GM18951 (cell line): Measurements from ENCODE around the gene IGF1R.

ENCODE experiments used
- POLR2A ChIP-seq: IDR thresholded peaks from 4 replicates; pipeline ENCODE4 v1.6.1; 2011; ENCODE audit warnings: mild to moderate bottlenecking; ENCODE audit not compliant: insufficient read length, insufficient read depth; ENCODE audit errors: extremely low read depth
- in situ Hi-C: fragments of 300-500 bp; cut with MboI; formaldehyde crosslinking; loops from one replicate; pipeline ENCODE4 v1.12.0; 2022; ENCODE audit warnings: low sequenced_read_pairs, mixed read lengths, inconsistent platforms; ENCODE audit not compliant: unreplicated experiment

IGF1R gene

GRCh38 chr15:98889930-98890695, 241.8 kb downstream of the IGF1R start:
- no peak for TF ChIP-seq POLR2A
- in situ Hi-C loops = no loop called here

DNA sequence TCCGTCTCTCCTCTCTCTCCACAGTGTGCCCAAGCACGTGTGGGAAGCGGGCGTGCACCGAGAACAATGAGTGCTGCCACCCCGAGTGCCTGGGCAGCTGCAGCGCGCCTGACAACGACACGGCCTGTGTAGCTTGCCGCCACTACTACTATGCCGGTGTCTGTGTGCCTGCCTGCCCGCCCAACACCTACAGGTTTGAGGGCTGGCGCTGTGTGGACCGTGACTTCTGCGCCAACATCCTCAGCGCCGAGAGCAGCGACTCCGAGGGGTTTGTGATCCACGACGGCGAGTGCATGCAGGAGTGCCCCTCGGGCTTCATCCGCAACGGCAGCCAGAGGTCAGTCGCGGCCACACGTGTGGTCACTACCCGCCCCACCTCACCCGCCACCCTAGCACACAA, 243.0 kb downstream of the IGF1R start:
- TF ChIP-seq POLR2A = no peak
- in situ Hi-C loops = no loop called here

DNA sequence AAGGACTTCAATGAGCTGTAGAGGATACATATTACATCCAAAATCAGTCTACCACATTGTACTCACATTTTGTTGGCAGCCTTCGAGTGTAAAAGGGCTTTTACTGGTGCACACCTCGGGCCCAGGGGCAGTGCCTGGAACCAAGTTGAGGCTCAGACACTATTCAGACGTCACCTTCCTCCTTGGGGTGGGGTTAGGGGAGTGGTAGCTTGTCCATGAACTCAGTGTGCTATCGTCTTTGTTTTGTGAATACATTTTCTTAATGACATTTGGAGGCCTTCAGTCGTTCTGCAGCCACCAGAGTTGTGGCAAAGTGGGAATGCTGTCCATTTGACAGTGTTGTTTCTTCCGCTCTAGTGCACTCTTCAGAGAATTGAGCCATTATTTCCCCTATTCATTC, 245.1 kb downstream of the IGF1R start:
- in situ Hi-C loops = no loop called here
- TF ChIP-seq POLR2A = no peak

DNA sequence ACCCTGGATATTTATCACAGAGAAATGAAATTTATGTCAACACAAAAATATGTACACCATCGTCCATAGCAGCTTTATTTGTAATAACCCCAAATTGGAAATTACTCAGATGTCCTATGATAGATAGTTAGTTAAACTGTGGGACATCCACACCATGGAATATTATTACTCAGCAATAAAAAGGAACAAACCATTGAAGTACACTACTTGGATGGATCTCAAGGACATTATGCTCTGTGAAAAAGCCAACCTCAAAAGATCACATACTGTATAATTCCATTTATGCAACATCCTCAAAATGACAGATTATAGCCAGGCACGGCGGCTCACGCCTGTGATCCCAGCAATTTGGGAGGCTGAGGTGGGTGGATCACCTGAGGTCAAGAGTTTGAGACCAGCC, 246.0 kb downstream of the IGF1R start:
- in situ Hi-C loops = no loop called here
- TF ChIP-seq POLR2A = no peak

DNA sequence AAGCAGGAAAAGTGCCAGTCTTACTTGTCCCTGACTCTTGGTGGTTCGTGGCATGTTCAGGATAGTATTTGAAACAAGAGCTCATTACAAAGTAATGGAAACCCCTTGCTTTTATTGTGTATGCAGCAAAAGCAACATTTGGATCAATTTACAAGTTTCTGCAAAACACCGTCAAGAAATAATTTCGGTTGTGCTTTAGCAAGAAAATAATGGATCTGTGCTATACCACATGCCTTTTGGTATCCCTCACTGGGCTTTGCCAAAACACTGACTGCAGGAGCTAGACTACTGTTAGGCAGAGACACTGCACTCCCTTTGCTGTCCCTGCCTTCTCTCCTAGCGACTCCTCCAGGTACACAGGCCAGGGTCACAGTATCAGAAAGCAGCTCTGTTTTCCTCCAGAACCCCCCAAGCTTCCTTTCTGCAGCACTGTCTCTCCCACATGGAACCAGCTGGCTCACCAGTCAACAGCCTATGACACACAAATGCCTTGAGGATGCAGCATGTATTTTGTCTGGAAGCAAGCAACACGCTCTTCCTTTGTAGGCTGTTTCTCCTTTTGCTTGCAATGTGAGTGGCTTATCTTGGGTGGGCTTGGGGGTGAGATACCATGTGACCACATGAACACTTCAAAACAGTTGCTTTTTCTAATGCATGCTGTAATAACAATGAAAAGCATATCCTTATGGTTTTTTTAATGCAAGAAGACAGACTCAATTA, 247.8 kb downstream of the IGF1R start:
- TF ChIP-seq POLR2A = no peak
- in situ Hi-C loops = no loop called here

DNA sequence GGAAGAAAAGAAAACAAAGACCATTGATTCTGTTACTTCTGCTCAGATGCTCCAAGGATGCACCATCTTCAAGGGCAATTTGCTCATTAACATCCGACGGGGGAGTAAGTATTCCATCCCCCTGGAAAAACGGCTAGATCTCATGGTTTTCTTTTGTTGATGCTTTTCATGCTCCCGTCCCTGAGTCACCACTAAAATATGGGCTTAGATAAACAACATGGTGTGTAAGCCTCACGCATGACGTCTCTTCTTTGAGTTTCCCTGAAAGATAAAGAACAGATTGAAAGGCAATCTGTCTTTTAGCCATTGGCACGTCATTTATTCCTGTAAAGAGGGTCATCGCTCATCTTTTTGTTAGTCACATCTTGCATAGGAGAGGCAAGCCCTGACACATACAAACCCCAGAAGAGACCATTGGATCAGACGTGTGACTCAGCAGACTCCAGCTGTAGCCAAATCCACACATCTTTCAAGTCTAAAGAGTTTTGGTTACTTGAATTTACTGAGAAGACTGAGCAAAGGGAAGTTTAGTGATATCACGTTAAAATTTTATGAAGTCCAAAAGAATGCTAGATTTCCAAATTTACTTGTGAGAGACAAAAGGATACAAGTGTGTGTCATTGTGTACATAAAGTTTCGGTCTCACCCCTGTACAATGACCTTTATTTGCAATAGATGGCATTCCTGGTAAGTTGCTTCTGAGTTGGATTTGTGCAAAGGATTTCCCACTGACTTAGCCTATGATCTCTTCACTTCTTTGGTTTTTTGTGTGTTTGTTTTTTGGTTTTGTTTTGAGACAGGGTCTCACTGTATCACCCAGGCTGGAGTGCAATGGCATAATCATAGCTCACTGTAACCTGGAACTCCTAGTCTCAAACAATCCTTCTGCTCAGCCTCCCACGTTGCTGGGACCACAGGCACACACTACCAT, 248.7 kb downstream of the IGF1R start:
- in situ Hi-C loops = no loop called here
- no peak for TF ChIP-seq POLR2A

GRCh38 chr15:98898122-98898521, 249.8 kb downstream of the IGF1R start:
- in situ Hi-C loops = no loop called here
- TF ChIP-seq POLR2A = no peak

GRCh38 chr15:98899272-98900021, 251.1 kb downstream of the IGF1R start:
- no peak for TF ChIP-seq POLR2A
- in situ Hi-C loops = no loop called here

GRCh38 chr15:98900356-98900755, 252.0 kb downstream of the IGF1R start:
- in situ Hi-C loops = no loop called here
- no peak for TF ChIP-seq POLR2A

DNA sequence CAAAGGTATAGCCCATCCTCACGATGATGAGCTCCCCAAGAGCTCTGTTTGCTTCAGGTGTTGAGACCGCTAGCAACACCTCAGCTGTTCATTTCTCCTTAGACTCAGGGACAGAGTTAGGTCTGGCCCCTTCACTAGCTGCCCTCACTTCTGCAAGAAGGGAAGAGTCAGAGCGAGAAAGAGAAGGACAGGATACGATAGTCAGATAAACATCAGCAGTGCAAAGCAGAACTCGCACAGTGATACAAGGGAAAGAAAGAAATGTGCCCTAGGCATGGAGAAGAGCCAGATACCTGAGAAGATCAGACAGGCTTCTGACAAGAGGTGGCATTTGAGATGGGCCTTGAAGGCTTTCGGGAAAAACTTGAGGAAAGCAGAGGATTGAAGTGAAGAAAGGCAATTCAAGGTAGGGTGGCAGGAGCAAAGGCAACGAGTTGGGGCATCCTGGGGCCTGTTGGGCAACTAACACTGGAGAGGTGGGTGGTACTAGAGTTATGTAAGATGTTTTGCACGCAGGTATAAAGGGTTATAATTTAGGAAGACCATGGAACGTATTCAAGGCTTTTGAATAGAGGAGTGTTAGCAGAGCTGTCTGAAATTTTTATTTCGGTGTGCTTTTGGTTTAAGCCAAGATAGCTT, 253.2 kb downstream of the IGF1R start:
- TF ChIP-seq POLR2A = no peak
- in situ Hi-C loops = no loop called here

DNA sequence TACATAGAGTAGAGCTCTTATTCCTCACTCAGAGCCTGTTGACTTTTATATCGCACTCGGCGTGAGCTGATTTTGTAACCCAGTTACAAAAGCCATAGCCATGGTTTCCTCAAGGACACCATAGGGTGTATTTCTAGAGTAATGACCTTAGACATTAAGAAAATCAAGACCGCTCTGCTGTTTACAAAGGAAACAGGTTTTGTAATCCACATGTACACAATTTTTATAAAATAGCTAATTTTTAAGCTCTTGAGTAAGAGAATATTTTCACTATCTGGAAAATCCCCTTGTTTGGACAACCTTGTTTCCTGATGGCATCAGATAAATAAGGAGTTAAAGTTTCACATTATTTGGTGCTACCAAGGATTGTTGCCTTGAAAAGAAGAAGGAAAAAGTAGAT, 254.6 kb downstream of the IGF1R start:
- in situ Hi-C loops = no loop called here

DNA sequence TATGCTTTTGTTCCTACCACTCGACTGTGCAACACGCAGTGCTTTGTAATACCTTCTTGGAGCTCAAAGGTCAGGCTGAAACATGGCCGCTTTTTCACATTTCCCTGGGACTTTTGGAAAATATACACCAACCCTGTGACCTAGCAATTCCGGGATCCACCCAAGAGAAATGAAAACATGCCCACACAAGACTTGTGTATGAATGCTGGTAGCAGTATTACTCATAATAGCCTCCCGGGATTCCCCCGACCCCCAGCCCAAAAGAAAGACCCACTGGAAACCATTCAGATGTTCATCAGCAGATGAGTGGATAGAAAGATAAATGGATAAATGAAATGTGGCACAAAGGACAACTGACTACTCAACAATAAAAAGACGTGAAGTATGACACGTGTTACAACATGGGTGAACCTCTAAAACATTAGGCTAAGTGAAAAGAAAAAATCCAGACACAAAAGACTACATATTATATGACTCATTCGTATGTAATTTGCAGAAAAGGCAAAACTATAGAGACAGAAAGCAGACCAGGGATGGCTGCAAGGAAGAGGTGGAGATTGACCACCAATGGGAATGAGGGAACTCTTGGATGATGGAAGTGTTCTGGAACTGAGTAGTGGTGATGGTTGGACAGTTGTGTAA, 255.2 kb downstream of the IGF1R start:
- no peak for TF ChIP-seq POLR2A

More for the DNA sequence above, 254.6 kb downstream of the IGF1R start:
- no peak for TF ChIP-seq POLR2A

More for the DNA sequence above, 255.2 kb downstream of the IGF1R start:
- in situ Hi-C loops = no loop called here
